Measurements from ENCODE around the gene SLC47A1. TPM values are rescaled to one million over a fixed set of nuclear protein-coding genes. Genes with fewer than 3 reads are reported as not detected.
"Not testable (repeated sequence)": the region's sequence is repeated elsewhere in the genome, so short reads cannot be mapped to it uniquely, and the experiment has no call there.

The SLC47A1 gene
- total and polyA plus RNA-seq, 7 donors, result 13.0 to 57.3 (median 29.1) TPM

DNA sequence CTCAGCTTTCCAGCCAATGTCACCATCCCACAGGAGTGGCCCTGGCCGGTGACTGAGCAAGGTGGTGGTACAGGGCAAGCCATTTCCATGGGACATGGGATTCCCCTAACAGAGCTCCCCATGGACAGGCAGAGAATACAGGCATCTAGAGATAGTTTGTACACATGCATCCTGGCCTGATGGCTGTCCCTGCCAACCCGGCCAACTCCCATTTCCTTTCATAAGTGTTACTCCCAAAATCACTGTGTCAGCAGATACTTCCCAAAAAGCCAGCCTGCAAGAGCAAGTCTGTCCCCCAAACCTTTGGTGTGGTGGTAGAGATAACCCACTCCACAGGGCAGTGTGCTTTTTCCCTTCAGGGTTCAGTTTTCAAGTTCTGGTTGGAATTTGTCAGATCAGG, 32.4 kb upstream of the SLC47A1 start:
- no peaks in the 10 kb centered on the region for H3K4me1 ChIP-seq
- H3K27me3 ChIP-seq (ENCODE audit: insufficient read depth in 3 of 3, low read length in 2 of 3), result no peaks in the 10 kb centered on the region
- TF ChIP-seq CTCF (IDR thresholded peaks at IDR 0.05), result no peak
- intact Hi-C loops (cut with DNase I), result no loop called here
- DNase-seq (no peak), ATAC-seq (no peak)
- no peak overlapping the region for H3K4me3 ChIP-seq
- H3K36me3 ChIP-seq (ENCODE audit: insufficient read depth in 1 of 2, low read depth in 1 of 2), result no peaks in the 10 kb centered on the region
- H3K27ac ChIP-seq, result no peak overlapping the region
- 77 to 90% (median 83%) methylated on average over 2 of the region's 2 CpGs for WGBS, 3 donors
- H3K9me3 ChIP-seq, result no peaks in the 10 kb centered on the region

DNA sequence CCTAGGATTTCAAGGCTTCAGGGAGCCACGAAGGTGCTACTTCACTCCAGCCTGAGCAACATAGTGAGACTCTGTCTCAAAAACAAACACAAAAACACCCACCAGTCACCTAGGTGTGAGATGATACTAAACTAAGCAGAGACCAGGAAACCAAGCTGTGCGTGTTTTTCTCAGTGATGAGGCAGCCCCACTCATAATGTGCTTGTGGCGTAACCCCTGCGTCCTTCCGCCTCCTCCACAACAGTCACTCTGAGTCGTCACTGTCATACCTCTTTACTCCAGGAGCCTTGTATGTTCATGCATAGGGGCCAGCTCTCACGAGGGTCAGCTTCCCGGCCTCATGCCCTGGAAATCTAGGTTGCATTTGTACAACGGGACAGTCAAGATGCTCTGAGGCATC, 31.1 kb upstream of the SLC47A1 start:
- WGBS, 3 donors, result 75 to 81% (median 76%) methylated on average over 9 of the region's 9 CpGs
- DNase-seq, result no peak
- ATAC-seq, result no peak
- no peak overlapping the region for H3K27ac ChIP-seq
- H3K36me3 ChIP-seq (ENCODE audit: insufficient read depth in 1 of 2, low read depth in 1 of 2), result no peaks in the 10 kb centered on the region
- H3K4me3 ChIP-seq, result no peak overlapping the region
- no peaks in the 10 kb centered on the region for H3K9me3 ChIP-seq
- intact Hi-C loops (cut with DNase I), result no loop called here
- no peaks in the 10 kb centered on the region for H3K27me3 ChIP-seq (ENCODE audit: insufficient read depth in 3 of 3, low read length in 2 of 3)
- TF ChIP-seq CTCF (IDR thresholded peaks at IDR 0.05), result no peak
- H3K4me1 ChIP-seq, result no peaks in the 10 kb centered on the region

DNA sequence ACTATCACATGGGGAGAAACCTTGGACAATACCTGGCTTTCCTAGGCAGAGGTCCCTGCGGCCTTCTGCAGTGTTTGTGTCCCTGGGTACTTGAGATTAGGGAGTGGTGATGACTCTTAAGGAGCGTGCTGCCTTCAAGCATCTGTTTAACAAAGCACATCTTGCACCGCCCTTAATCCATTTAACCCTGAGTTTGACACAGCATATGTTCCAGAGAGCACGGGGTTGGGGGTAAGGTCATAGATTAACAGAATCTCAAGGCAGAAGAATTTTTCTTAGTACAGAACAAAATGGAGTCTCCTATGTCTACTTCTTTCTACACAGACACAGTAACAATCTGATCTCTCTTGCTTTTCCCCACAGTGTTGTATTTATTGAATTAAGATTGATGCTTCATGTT, 28.1 kb upstream of the SLC47A1 start:
- H3K27ac ChIP-seq; DNase-seq; H3K27me3 ChIP-seq (ENCODE audit: insufficient read depth in 3 of 3, low read length in 2 of 3); H3K4me1 ChIP-seq; ATAC-seq; H3K4me3 ChIP-seq; H3K9me3 ChIP-seq; intact Hi-C loops (cut with DNase I); H3K36me3 ChIP-seq (ENCODE audit: insufficient read depth in 1 of 2, low read depth in 1 of 2): not testable (repeated sequence)
- WGBS, 3 donors, result 74 to 78% (median 75%) methylated on average over 2 of the region's 4 CpGs

DNA sequence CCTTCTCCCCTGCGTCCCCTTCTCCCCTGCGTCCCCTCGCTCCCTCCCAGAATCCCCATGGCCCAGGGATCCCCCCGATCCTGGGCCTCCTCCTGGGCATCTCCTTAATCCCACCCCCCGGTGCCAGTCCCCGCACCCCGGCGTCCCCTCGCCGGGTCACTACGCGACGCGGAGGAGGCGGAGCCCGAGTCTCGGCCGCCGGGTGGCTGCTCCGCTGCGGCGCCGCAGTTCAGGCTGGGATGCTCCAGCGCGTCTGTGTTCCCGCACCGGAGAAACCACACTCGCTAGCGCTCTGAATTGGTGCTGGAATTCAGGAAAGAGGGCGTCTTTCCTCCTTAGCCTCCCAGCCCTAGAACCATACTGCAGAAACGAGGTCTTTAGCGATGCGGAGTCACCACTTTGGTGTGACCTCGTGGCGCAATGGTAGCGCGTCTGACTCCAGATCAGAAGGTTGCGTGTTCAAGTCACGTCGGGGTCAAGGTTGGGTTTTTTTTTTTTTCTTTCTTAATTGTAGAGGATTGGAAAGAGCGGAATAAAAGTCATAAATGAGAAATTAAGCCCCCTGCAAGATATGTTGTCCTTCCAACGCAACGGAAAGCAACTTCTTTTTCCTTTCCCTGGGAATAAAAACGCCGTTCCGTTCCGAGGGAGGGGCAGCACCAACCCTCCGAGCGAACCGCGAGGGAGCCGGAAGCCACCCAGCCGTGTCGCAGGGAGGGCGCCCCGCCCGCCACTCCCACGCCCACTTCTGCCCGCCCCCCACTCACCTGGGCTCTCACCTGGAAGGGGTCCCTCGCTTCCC, 25.7 kb upstream of the SLC47A1 start:
- no peak for TF ChIP-seq CTCF (IDR thresholded peaks at IDR 0.05)
- Histone ChIP-seq H3K36me3 (ENCODE audit: insufficient read depth in 1 of 2, low read depth in 1 of 2) (no peaks in the 10 kb centered on the region), H3K27me3 (ENCODE audit: insufficient read depth in 3 of 3, low read length in 2 of 3) (no peaks in the 10 kb centered on the region), H3K27ac (peak overlapping the region; percentile 60), H3K9me3 (no peaks in the 10 kb centered on the region), H3K4me1 (no peaks in the 10 kb centered on the region), H3K4me3 (peak overlapping the region; percentile 79)
- intact Hi-C loops (cut with DNase I), result no loop called here
- 0 to 1% (median 1%) methylated on average over 56 to 60 of the region's 60 CpGs for WGBS, 3 donors
- DNase-seq, result peak; percentile 83 to 89
- peak; percentile 86 to 92 (median 88) for ATAC-seq

- intact Hi-C loops (cut with DNase I), result no loop called here
- TF ChIP-seq CTCF (IDR thresholded peaks at IDR 0.05), result no peak
- WGBS, 3 donors, result 46 to 55% (median 47%) methylated on average over 6 of the region's 6 CpGs
- no peaks in the 10 kb centered on the region for H3K9me3 ChIP-seq
- peak overlapping the region; percentile 79 for H3K4me3 ChIP-seq
- DNase-seq (no peak), ATAC-seq (peak in 1 of 4 donors; percentile 3)
- H3K36me3 ChIP-seq (ENCODE audit: insufficient read depth in 1 of 2, low read depth in 1 of 2), result no peaks in the 10 kb centered on the region
- peak overlapping the region; percentile 60 for H3K27ac ChIP-seq
- H3K4me1 ChIP-seq, result no peaks in the 10 kb centered on the region
- H3K27me3 ChIP-seq (ENCODE audit: insufficient read depth in 3 of 3, low read length in 2 of 3), result no peaks in the 10 kb centered on the region
These were observed 25.1 kb upstream of the SLC47A1 start for GRCh38 chr17:19508577-19508867.

DNA sequence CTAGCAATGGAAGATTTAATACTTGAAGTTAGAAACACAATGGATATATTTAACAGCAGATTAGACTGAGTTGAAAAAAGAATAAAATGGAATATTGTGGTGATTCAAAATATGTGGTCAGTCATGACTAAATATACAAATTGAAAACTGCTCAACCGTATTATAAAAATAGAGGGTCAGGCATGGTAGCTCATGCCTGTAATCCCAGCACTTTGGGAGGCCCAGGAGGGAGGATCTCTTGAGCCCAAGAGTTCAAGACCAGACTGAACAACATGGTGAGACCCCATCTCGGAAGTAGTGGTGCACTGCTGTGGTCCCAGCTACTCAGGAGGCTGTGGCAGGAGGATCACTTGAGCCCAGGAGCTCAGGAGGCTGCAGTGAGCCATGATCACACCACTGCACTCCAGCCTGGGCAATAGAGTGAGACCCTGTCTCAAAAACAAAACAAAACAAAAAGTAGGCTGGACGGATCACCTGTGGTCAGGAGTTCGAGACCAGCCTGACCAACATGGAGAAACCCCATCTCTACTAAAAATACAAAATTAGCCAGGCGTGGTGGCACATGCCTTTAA, 24.3 kb upstream of the SLC47A1 start:
- H3K9me3 ChIP-seq; H3K4me3 ChIP-seq; H3K27ac ChIP-seq; H3K36me3 ChIP-seq (ENCODE audit: insufficient read depth in 1 of 2, low read depth in 1 of 2); intact Hi-C loops (cut with DNase I); DNase-seq; H3K4me1 ChIP-seq; ATAC-seq; H3K27me3 ChIP-seq (ENCODE audit: insufficient read depth in 3 of 3, low read length in 2 of 3): not testable (repeated sequence)
- WGBS, 3 donors, result 90 to 97% (median 94%) methylated on average over 5 of the region's 5 CpGs
